HG03558 (cell line): Measurements from ENCODE around the gene MC2R.
"Not testable (repeated sequence)": the region's sequence is repeated elsewhere in the genome, so short reads cannot be mapped to it uniquely, and the experiment has no call there.

Experiments
- ATAC-seq: cut with Tn5 transposase; IDR thresholded peaks from one replicate; pipeline ENCODE4 v1.9.1; 2021; ENCODE audit warnings: moderate number of reproducible peaks; ENCODE audit not compliant: unreplicated experiment; ENCODE audit errors: extremely low read depth

Gene MC2R

DNA sequence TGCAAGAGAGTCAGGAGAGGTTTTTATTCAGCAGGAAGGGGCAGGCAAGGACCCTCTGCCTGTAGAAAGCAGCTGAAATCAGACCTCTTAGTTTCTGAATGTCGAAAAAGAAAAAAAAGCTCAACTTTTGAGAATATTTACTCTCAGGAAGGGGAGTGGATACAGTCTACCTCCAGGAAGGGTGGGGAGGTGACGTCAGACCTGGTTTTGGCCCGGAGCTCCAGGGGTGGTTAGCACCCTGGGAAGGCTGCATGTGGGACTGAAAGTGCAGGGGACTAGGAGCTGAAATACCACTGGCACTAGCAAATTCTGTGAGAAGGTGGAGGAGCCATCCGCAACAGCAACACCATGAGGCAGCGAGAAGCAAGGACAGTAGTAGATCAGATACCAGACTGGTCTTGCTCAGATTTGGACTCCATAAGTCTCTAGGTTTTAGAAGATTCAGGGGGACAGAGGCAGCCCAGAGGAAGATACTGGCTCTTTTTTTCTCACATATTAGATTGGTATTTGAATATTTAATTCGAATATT, 19.8 kb downstream of the MC2R start:
- no peak for ATAC-seq

DNA sequence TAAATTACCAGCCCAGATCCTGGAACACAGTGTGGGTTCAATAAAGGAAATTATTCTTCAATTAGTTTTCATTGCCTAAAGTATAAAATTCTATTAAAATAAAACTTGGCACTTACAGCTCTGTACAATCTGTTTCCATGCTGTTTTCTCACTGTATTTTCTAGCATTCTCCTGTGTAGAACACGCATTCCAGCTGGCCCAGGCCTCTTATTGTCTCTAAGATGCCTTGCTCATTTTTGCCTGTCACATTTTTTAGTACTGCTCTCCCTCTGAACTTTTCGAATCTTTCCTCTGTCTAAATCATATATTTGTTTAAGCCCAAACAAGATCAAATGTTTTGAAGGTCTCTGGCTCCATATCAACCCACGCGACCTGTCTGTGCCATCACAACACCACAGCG, 20.8 kb downstream of the MC2R start:
- no peak for ATAC-seq

GRCh38 chr18:13893418-13893760, 21.9 kb downstream of the MC2R start:
- peak; percentile 98 for ATAC-seq

GRCh38 chr18:13892098-13892497, 23.2 kb downstream of the MC2R start:
- no peak for ATAC-seq

GRCh38 chr18:13890761-13891361, 24.5 kb downstream of the MC2R start:
- ATAC-seq = no peak

- ATAC-seq = no peak
These were observed 25.7 kb downstream of the MC2R start for GRCh38 chr18:13889671-13890070.

DNA sequence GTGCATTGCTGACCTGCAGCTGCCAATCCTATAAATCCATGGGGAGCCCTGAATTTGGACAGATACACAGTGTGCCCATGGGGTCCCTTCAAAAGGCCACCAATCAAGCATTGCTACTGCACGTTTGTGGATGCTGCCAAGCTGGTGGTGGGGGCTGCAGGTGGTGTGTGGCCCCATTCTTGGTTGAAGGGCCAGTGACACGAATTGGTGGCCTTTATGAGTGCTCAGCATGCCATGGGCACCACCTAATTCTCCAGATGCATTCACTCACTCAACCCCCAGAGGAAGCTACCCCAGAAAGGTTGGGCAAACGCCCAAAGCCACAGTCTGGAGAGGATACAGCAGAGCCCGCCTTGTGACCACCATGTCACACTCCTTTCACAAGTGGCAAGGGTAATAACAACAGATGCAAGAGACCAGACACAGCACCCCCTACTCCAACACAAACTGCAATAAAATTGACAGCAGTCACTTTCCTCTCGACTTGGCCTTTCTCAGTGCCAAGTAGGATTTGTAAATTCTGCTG, 27.1 kb downstream of the MC2R start:
- no peak for ATAC-seq

- ATAC-seq = no peak
These were observed 30.3 kb downstream of the MC2R start for GRCh38 chr18:13885009-13885408.

GRCh38 chr18:13879937-13880336, 35.4 kb downstream of the MC2R start:
- ATAC-seq = no peak

DNA sequence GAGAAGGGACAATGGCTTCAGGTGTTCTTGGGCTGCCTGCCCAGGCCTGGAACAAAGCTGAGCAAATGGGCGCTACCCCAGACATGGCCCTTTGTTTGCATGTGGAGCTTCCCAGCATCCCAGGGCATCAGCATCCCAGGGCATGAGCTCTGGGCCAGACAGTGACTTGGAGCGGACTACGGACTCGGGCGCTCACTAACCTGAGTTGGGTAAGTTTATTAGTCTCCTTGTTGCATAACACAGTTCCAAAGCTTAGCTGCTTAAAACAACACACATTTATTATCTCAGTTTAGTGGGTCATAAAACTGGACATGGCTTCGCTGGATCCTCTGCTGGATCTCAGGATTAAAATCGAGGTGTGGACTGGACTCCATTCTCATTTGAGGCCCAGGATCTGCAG, 35.8 kb downstream of the MC2R start:
- ATAC-seq = no peak

DNA sequence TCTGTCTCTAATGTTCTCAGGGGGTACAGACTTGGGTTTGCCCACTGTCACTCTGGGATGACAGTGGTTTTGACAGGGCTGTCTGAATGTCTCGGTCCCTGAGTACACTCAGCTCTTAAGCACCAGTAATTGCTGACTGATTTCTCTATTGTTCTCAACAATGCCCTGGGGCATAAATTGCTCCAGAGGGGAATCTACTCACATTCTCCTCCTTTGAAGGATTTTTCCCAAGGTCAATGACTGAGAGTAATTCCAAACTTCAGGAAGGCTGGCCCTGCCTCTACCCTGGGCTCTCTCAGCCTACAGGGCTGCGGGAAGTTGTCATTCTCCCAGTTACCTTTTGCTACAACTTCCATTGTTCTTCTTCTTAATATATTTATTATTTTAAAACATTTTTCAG, 36.5 kb downstream of the MC2R start:
- ATAC-seq = no peak

DNA sequence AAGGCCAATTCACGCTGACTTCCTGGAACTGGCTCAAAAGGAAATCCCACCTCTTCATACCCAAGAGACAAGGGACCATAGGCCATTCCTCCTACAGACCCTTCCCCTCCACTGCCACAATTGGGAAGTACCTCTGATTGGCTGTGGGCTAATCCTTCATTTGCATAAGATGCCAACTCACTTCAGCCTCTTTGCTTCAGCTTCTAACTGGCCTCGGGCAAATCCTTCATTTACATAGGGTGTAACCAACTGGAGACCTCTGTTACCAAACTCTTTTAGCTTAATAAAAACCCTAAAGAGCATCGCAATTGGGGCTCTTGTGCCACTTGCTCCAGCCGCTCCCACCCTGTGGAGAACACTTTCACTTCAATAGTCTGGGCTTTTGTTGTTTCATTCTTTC, 38.2 kb downstream of the MC2R start:
- no peak for ATAC-seq

DNA sequence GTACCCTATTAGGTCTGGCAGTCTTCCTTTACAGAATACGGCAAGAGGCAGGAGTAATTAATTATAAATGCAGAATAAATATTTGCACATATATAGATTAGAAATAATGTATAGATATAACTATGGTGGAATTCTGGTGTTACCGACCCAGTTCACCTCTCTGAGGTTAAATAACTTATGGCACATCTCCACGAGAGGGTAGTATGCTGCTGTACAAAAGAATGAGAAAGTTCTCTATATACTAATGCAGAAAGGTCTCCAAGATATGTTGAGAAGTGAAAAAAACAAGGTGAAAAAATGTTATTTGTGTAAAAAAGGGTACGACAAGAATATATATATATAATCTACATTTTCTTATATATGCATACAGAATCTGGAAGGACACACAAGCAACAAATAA, 40.8 kb downstream of the MC2R start:
- ATAC-seq = no peak

GRCh38 chr18:13872932-13873331, 42.4 kb downstream of the MC2R start:
- ATAC-seq = no peak

GRCh38 chr18:13872373-13872772, 43.0 kb downstream of the MC2R start:
- no peak for ATAC-seq

DNA sequence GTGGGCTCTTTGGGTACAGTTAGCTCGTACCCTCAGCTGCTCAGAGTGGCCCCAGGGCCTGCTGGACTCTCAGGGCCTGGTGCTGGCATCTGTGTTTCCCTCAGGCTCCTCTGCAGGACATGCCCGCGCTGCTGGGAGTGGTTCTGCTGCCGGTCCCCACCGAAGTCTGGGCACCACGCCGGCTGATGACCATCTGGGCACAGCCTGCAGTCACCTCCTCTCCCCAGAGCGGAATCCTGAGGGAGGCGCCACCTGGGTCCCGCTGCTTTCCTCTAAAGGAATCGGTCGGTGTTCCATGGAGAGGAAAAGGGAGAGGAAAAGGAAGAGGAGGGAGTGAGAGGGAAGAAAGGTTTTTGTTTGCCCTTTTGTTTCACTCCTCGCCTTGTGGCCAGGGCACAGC, 43.6 kb downstream of the MC2R start:
- ATAC-seq = no peak

GRCh38 chr18:13868501-13869271, 46.6 kb downstream of the MC2R start:
- ATAC-seq = no peak

- ATAC-seq = not testable (repeated sequence)
These were observed 52.4 kb downstream of the MC2R start for GRCh38 chr18:13862898-13863297.

DNA sequence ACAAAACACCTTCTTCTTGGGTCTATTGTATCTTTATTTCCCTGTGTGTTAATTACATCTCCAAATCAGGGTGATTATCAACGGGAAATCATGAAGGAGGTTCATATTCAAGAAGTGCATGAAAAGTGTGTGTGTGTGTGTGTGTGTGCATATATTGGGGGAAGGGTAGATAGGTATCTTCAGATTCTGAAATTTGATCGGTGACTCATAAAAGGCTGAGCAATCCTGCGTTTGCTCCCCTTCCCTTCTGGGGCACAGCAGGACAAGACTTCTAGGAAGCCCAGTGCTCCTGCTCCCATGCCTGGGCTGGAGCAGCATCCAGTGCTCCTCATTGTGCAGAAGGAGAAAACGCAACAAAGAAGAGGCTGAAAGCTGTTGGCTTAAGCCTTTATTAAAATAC, 65.5 kb downstream of the MC2R start:
- ATAC-seq = no peak

- no peak for ATAC-seq
These were observed 78.8 kb downstream of the MC2R start for GRCh38 chr18:13836559-13836958.

DNA sequence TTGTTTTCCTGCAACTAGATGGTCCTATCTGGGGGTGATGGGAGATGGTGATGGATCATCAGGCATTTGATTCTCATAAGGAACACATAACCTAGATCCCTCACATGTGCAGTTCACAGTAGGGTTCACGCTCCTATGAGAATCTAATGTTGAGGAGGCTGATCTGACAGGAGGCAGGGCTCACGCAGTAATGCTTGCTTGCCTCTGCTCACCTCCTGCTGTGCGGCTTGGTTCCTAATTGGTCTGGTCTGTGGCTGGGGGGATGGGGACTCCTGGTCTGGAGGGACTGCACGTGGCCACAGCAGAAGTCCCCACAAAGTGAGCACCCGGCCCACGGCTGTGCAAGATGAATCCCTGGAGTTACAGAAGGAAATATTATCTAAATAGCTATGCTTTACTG, 80.1 kb downstream of the MC2R start:
- no peak for ATAC-seq
